Effector memory CD4-positive, alpha-beta T cell (primary cell): ENCODE data around the gene TMEM260.
"Not testable (repeated sequence)": the region's sequence is repeated elsewhere in the genome, so short reads cannot be mapped to it uniquely, and the experiment has no call there.

Source experiments
- DNase-seq, 3 donors: peaks; one replicate each; pipeline ENCODE4 v3.0.0-alpha.2; 2020
- H3K27ac ChIP-seq: 2 replicates; pipeline ENCODE4 v1.7.0; 2013; ENCODE audit warnings: mild to moderate bottlenecking, low read length, moderate library complexity; ENCODE audit not compliant: insufficient read depth, poor library complexity, severe bottlenecking
- H3K27me3 ChIP-seq: replicated peaks from 2 replicates; pipeline ENCODE4 v1.7.0; 2013; ENCODE audit warnings: mild to moderate bottlenecking, low read length; ENCODE audit not compliant: insufficient read depth, control insufficient read depth, poor library complexity, severe bottlenecking
- H3K36me3 ChIP-seq: 2 replicates; pipeline ENCODE4 v1.7.0; 2013; ENCODE audit warnings: mild to moderate bottlenecking, low read length, moderate library complexity; ENCODE audit not compliant: control insufficient read depth, insufficient read depth
- H3K4me1 ChIP-seq: 2 replicates; pipeline ENCODE4 v1.7.0; 2013; ENCODE audit warnings: low read length, mild to moderate bottlenecking; ENCODE audit not compliant: control insufficient read depth, insufficient read depth, poor library complexity, severe bottlenecking
- H3K4me3 ChIP-seq: 2 replicates; pipeline ENCODE4 v1.7.0; 2013; ENCODE audit warnings: low read length, low read depth, mild to moderate bottlenecking; ENCODE audit not compliant: insufficient read depth, poor library complexity, severe bottlenecking
- H3K9me3 ChIP-seq: 2 replicates; pipeline ENCODE4 v1.7.0; 2013; ENCODE audit warnings: mild to moderate bottlenecking, low read length, moderate library complexity; ENCODE audit not compliant: control insufficient read depth

TMEM260 gene

DNA sequence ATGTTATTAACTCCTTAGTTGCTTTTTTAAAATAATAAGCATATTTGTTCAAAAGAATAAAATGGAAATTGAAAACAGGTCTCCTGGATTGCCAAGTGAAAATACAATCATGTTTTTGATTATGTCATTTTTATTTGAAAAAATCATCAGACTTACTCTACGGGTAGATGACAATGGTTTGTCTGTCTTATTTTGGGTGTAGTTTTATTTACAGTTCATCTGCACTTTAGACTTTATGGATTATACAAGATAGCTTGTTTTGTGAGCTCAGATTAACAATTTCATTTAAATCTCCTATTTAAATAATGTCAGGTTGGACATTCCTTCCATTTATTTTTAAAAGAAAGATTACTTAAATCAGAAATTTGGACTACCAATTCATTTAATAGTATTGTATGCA is 14.8 kb downstream of the TMEM260 start:
- DNase-seq, result no peak
- H3K36me3 ChIP-seq, result peaks cover 9% of the 10 kb centered on the region
- H3K4me1 ChIP-seq, result no peaks in the 10 kb centered on the region
- no peak overlapping the region for H3K4me3 ChIP-seq
- no peak overlapping the region for H3K27ac ChIP-seq
- H3K9me3 ChIP-seq, result no peaks in the 10 kb centered on the region
- H3K27me3 ChIP-seq, result no peaks in the 10 kb centered on the region

DNA sequence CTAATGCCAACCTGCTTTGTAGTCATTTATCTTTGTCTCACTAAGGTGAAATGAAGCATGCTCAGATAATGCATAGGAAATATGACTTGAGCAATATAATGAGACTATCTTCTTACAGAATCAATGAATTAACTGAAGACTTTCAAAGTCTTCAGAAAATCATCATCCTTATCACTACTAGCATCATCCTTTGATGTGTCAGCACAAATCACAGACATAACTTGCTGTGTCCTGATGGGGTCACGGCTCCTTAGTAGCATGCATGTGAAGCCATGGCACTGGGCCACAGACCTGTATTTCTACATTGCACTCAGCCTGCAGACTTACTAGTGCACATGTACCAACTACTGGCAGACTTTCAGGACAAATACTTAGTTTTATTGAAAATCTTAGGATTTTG is 18.9 kb downstream of the TMEM260 start:
- Histone ChIP-seq H3K27me3 (no peaks in the 10 kb centered on the region), H3K36me3 (no peaks in the 10 kb centered on the region), H3K4me1 (no peaks in the 10 kb centered on the region), H3K9me3 (no peaks in the 10 kb centered on the region), H3K4me3 (no peak overlapping the region), H3K27ac (no peak overlapping the region)
- DNase-seq, result no peak

DNA sequence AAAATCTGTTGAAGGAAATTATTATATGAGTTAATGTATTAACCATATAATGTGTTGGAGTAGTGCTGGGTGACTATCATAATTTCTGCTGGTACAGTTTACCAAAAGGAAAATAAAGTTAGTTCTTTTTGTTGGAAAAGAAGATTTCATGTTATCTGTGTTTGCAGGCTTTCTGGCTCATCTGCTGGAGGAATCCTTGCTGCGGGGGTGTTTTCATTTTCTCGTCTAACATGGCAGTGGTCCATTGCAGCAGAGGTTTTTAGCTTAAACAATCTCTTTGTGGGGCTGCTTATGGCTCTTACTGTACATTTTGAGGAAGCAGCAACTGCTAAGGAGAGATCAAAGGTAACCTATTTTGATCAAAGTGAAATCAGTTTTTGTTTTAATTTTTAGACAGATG is 24.1 kb downstream of the TMEM260 start:
- no peak overlapping the region for H3K4me3 ChIP-seq
- no peaks in the 10 kb centered on the region for H3K9me3 ChIP-seq
- no peaks in the 10 kb centered on the region for H3K4me1 ChIP-seq
- no peak for DNase-seq
- H3K27me3 ChIP-seq, result no peaks in the 10 kb centered on the region
- no peak overlapping the region for H3K27ac ChIP-seq
- peaks cover 16% of the 10 kb centered on the region for H3K36me3 ChIP-seq

DNA sequence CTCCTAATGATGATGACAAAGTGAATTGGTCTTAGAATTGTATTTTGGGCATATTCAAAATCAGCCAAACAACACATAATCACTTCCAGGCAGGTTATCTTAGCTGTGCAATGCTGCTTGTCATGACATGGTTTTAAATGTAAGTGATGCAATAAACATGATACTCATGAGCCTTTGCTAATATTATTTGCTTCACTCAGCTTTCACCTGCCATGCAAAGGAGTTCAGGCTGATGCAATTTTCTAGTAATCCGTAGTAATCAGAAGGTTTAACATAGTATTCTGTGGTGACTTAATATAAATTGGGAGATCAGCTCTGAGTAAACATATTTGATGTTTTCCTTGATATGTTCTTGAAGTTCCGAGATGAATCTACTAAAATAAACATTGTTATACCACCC is 29.1 kb downstream of the TMEM260 start:
- H3K27me3 ChIP-seq, result no peaks in the 10 kb centered on the region
- no peak overlapping the region for H3K27ac ChIP-seq
- H3K4me1 ChIP-seq, result no peaks in the 10 kb centered on the region
- no peaks in the 10 kb centered on the region for H3K9me3 ChIP-seq
- DNase-seq, result no peak
- no peak overlapping the region for H3K4me3 ChIP-seq
- H3K36me3 ChIP-seq, result peaks cover 33% of the 10 kb centered on the region

DNA sequence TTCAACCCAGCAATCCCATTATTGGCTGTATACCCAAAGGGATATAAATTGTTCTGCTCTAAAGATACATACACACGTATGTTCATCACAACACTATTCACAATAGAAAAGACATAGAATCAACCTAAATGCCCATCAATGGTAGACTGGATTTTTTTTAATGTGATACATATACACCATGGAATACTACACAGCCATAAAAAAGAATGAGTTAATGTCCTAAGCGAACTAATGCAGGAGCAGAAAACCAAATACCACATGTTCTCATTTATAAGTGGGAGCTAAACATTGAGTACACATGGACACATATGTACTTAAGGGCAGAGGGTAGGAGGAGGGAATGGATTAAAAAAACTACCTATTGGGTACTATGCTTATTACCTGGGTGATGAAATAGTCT is 32.1 kb downstream of the TMEM260 start:
- not testable (repeated sequence) for H3K27me3 ChIP-seq, H3K9me3 ChIP-seq, H3K27ac ChIP-seq, H3K4me1 ChIP-seq, H3K4me3 ChIP-seq, DNase-seq
- peaks cover 24% of the 10 kb centered on the region for H3K36me3 ChIP-seq

DNA sequence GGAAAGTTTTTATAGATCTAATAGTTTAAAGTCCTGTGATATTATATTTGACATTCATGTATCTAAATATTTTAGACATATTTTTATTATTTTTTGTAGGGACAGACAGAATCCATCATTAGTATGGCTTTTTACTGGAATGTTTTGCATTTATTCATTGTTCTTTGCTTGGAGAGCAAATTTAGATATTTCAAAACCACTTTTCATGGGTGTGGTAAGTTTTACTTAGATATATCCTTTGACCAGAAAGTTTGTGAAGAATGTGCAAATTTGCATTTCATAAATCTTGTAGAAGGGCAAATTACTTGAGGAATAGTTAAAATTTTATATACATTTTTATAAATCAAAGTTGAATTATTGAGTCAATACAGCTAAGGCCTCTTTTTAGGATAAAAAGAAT is 37.5 kb downstream of the TMEM260 start:
- DNase-seq, result no peak
- H3K4me3 ChIP-seq, result no peak overlapping the region

DNA sequence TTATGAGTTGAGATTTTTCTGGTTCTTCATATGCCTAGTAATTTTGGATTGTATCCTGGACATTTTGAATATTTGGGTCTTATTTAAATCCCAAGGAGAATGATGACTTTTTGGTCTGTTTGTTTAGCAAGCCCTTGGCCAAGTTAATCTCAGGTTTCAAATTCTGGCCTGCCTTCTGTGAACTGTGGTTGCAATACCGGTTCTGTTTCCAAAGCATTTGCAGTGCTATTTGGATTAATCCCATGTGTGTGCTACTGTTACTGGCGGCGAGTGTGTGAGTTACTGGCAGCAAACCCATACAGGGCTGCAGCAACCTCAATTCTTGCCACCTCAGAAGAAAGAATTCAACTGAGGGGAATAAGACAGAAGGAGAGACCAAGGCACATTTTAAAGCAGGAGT is 51.1 kb downstream of the TMEM260 start:
- Histone ChIP-seq H3K9me3 (no peaks in the 10 kb centered on the region), H3K36me3 (peaks cover 47% of the 10 kb centered on the region), H3K27me3 (no peaks in the 10 kb centered on the region), H3K4me3 (no peak overlapping the region), H3K4me1 (no peaks in the 10 kb centered on the region), H3K27ac (no peak overlapping the region)
- no peak for DNase-seq

More for the DNA sequence above, 37.5 kb downstream of the TMEM260 start:
- no peaks in the 10 kb centered on the region for H3K4me1 ChIP-seq
- H3K9me3 ChIP-seq, result no peaks in the 10 kb centered on the region
- no peaks in the 10 kb centered on the region for H3K27me3 ChIP-seq
- H3K27ac ChIP-seq, result no peak overlapping the region
- H3K36me3 ChIP-seq, result peaks cover 27% of the 10 kb centered on the region

DNA sequence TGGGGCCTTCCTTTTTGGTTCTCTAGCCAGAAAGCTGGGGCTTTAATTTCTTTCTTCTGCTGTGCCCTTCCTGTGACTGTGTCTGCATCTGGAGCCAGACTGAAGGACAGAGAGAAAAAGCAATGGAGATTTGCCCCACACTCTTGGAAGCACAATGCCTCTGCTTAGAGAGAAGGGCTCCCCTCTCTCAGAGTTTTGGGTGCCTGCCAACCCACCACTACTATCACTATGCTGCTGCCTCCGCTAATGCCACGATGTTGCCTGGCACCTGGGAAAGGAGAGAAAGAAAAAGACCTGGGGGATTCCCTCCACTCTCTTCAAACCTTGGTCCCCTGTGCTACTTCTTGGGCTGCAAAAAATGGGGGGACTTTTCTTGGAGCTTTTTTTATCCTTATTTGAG is 52.6 kb downstream of the TMEM260 start:
- Histone ChIP-seq H3K4me3 (no peak overlapping the region), H3K36me3 (peaks cover 52% of the 10 kb centered on the region), H3K4me1 (no peaks in the 10 kb centered on the region), H3K9me3 (no peaks in the 10 kb centered on the region), H3K27me3 (no peaks in the 10 kb centered on the region), H3K27ac (no peak overlapping the region)
- DNase-seq, result no peak

DNA sequence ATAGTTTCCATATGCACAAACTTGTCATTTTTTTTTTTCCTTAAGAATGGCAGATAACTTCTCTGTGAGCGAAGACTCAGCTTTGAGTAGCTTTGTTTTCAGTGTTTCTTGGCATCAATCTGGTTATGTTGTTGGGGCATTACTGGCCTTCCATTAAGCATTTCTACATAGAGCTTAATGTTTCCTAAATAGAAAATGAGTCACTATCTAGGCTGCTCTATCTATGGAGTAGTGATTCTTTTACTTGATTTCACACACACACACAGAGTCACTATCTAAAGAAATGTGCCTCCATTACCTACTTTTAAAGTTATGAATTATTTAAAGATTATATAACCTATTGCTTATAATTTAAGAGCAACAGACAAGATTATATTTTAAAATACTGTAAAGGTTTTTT is 53.9 kb downstream of the TMEM260 start:
- Histone ChIP-seq H3K4me3 (no peak overlapping the region), H3K4me1 (no peaks in the 10 kb centered on the region), H3K9me3 (no peaks in the 10 kb centered on the region), H3K36me3 (peaks cover 66% of the 10 kb centered on the region), H3K27ac (no peak overlapping the region), H3K27me3 (no peaks in the 10 kb centered on the region)
- no peak for DNase-seq

DNA sequence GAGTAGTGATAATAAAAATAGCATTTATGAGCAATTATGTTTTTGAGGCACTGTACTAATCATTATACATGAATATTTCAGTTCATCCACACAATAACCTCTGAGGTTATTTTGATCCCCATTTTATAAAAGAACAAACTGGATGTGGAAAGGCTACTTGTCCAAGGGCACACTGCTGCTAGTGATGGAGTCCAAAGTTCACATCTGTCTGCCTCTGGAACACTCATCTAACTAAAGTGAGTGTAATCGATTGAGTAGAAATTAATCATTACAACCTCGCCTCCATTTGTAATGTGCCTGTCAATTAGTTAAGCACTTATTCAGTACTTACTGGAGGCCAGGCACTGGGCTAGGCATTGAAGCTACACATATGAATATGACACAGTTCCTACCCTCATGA is 55.4 kb downstream of the TMEM260 start:
- H3K27ac ChIP-seq, result no peak overlapping the region
- peaks cover 67% of the 10 kb centered on the region for H3K36me3 ChIP-seq
- H3K9me3 ChIP-seq, result no peaks in the 10 kb centered on the region
- H3K4me3 ChIP-seq, result no peak overlapping the region
- H3K27me3 ChIP-seq, result no peaks in the 10 kb centered on the region
- H3K4me1 ChIP-seq, result no peaks in the 10 kb centered on the region
- DNase-seq, result no peak

DNA sequence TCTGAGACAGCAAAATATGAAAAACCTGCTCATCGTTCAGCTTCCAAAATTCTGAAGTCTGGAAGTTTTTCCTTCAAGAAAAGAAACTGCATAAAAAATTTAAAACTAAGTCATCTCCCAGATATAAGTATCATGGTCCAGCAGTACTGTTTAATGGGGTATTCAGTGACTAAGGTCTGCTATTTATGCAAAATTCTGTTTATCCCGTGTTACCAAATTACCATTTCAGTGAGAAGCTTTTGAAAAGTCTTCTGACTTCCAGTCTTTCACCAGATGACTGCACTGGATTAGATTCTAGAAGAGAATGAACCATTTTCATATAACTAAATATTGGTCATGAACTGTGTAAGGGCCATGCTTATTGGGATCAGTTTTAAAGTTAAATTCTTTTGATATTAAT is 67.9 kb downstream of the TMEM260 start:
- no peak for DNase-seq
- H3K36me3 ChIP-seq, result peaks cover 4% of the 10 kb centered on the region
- H3K4me3 ChIP-seq, result no peak overlapping the region
- no peaks in the 10 kb centered on the region for H3K27me3 ChIP-seq
- H3K27ac ChIP-seq, result no peak overlapping the region
- no peaks in the 10 kb centered on the region for H3K9me3 ChIP-seq
- H3K4me1 ChIP-seq, result no peaks in the 10 kb centered on the region
